Peyer's patch (tissue), 4 donors: ENCODE data around the gene RFXANK.

Experiments used
- POLR2A ChIP-seq, 2 donors: fragments of 450-650 bp; IDR thresholded peaks; one replicate each; pipeline ENCODE4 v1.5.1; 2017; ENCODE audit warnings: antibody characterized with exemption in 2 of 2, mild to moderate bottlenecking in 2 of 2, moderate library complexity in 2 of 2
- TF ChIP-seq, protein P1 (sequence below), 6 experiments: fragments of 450-650 bp in 4 of 6; fragments of 200-600 bp in 2 of 6; sonication (generic) in 1 of 6; IDR thresholded peaks; one replicate each; pipeline ENCODE4 v1.5.1; 2017 to 2019; ENCODE audit warnings: antibody characterized with exemption in 6 of 6, mild to moderate bottlenecking in 3 of 6, moderate library complexity in 1 of 6

DNA sequence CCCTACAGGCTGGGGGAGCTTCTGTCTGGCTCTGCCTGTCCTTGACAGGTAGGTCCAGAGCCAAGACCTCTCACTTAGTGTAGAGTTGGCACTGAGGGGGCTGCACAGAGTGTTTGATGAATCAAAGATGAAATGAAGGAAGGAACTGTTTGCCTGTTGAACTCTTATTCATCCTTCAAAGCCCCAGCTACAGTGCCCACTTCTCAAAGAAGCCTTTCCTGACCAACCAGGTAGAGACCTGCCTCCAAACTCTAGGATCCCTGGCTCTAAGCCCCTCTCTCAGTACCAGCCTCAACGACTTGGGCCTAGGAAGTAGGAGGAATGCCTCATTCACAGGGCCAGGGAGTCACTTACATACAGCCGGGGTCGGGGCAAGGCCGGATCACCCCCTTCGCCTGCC is 44.7 kb upstream of the RFXANK start:
- TF ChIP-seq, protein P1, sequence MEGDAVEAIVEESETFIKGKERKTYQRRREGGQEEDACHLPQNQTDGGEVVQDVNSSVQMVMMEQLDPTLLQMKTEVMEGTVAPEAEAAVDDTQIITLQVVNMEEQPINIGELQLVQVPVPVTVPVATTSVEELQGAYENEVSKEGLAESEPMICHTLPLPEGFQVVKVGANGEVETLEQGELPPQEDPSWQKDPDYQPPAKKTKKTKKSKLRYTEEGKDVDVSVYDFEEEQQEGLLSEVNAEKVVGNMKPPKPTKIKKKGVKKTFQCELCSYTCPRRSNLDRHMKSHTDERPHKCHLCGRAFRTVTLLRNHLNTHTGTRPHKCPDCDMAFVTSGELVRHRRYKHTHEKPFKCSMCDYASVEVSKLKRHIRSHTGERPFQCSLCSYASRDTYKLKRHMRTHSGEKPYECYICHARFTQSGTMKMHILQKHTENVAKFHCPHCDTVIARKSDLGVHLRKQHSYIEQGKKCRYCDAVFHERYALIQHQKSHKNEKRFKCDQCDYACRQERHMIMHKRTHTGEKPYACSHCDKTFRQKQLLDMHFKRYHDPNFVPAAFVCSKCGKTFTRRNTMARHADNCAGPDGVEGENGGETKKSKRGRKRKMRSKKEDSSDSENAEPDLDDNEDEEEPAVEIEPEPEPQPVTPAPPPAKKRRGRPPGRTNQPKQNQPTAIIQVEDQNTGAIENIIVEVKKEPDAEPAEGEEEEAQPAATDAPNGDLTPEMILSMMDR (IDR thresholded peaks at IDR 0.05) = no peak
- TF ChIP-seq POLR2A (IDR thresholded peaks at IDR 0.05) = no peak
